GM18517 (cell line): Measurements from ENCODE around the gene EN1.

Source experiments
- ATAC-seq: cut with Tn5 transposase; IDR thresholded peaks from one replicate; pipeline ENCODE4 v1.9.1; 2021; ENCODE audit warnings: mild to moderate bottlenecking, moderate library complexity; ENCODE audit not compliant: unreplicated experiment

EN1 gene

DNA sequence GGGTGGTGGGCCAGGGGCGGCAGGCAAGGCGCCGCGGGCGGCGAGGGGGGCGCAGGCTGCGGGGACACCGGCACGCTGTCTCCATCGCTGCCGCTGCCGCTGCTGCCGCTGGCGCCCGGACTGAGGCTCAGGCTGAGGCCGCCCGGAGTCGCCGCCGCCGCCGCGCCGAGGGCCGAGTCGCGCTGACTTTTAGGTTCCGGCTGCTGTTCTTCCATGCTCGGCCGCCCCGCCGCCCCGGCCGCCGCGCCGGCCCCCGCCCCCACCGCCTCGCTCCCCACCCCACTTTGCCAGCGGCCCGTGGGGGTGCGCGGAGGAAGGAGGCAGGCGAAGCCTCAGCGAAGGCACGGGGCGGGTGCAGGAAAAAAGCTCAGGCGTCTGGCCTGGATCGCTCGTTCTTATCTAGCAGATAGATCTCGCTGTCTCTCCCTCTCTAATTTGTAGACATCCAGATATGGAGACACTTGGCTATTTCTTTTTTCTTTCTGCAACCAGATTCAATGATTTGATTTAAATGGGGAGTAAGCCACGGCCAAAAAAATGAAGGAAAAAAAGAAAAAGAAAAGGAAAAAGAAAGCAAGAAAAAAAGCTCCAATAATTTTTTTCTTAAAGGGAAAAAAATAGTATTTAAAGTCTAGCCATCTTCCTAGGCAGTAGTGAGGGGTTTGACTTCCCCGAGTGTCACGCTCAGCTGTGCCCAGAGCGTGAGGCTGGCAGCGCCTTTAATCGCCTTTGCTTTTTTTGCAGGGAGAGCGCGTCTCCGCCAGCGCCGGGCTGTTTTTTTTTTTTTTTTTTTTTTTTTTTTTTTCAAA lies at the start of gene EN1:
EN1 (minus strand) TSS at position 696 of the 809 bp plus-strand sequence; CDS start at position 215, 481 bp downstream.
- ATAC-seq = no peak

GRCh38 chr2:118893100-118893499 lies 45.7 kb upstream of the EN1 start:
- ATAC-seq = no peak

DNA sequence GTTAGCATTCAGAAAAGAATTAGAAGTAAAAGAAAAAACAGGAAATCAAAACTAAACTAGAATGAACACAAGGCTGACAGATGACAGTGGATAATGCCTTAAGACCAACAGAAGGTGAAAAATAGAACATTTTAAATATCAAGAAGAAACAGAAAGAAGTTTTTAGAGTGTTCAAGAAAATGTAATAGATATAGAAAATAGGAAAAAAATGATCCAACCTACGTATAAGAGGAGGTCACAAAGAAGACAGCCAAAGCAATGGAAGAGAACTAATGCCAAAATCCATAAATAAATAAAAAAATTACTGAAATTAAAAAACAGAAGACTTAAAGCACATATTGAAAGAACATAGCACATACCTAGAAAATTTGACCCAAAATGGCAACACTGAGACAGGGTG lies 42.5 kb upstream of the EN1 start:
- ATAC-seq = no peak

GRCh38 chr2:118883792-118884191 lies 36.3 kb upstream of the EN1 start:
- ATAC-seq = no peak

GRCh38 chr2:118882693-118883336 lies 35.4 kb upstream of the EN1 start:
- peak; percentile 84 for ATAC-seq

DNA sequence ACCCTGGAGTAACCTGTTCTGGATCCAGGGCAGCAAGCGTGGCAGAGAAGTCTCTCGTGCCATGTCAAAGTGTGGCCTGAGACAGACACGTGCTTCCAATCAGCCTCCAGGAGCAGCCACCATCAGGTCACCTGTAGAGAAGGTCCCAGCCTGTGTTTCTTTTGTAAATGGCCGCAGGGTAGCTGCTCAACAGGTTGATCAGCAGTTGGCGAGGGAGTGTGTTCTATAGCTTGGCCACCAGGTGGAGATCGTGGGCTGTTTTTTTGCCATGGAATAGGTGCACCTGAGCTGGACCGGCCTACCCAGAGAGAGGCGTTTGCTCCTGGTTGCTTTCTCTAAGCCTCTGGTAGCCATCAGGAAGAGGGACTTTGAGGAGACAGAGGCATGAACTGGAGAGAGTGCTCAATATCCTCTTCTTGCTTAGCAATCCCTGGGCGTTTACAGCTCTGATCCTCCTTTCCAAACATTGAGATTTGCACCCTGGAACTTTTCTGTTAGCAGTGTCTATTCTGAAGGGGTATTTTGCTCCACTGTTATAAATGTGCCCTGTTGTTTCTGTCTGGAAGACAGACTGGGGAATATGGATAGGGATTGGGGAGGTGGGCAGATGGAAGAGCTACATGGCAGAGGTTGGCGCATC lies 34.2 kb upstream of the EN1 start:
- ATAC-seq = peak; percentile 80

DNA sequence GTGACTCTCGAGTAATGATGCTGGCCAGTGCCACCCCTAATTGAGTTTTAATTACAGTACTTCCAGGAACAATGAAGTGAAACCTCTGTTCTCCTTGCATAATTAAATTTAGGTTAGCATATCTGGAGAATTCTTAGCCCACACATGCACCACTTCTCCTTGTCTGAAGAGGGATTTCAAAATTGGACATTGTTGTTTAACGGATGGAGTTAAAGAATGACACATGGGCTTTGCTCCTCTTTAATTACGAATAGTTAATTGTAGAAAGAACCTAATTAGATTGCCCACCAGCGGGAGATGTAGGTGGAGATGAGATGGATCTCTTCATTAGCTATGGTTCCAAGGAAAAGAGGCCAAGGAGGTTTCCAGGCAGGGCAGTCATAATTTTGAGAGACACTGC lies 33.1 kb upstream of the EN1 start:
- no peak for ATAC-seq

GRCh38 chr2:118878531-118879149 lies 31.2 kb upstream of the EN1 start:
- ATAC-seq = no peak

GRCh38 chr2:118875318-118875717 lies 27.9 kb upstream of the EN1 start:
- ATAC-seq = no peak

- no peak for ATAC-seq
These were observed 26.9 kb upstream of the EN1 start for GRCh38 chr2:118874324-118874723.

DNA sequence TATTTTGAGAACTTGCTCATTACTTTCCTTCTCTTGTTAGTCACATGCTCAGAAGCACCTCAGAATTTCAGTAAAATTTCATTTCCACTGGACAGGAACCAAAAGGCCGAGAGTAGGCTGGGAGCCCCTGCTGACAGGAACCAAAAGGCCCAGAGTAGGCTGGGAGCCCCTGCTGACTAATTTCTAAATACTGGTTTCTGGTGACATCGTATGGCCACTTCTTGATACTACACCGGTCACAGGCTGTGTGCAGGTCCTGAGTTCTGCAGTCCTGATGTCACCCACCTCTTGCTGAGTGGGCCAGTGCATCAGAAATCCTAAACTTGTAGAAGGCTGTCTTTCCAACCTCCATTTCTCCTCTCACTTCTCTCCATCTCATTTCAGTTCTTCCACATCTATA lies 17.7 kb upstream of the EN1 start:
- peak; percentile 97 for ATAC-seq

DNA sequence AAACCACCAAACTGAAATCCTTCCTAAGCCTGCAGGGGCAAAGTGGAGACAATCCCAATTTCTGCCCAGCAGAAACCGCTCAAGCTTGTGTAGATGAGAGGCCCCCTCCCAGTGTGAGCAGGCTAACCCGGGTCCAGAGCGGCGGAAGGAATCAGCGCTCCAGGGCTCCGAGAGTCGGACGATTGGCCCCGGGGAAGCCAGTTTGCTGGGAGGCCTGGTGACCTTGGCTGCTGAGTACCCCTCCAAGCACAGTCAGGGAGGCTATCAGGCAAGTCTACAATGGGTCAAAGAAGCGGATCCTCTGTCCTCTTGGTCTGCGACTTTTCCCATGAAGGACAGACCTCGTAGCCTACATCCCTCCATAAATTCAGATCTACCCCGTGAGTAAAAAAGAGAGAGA lies 16.8 kb upstream of the EN1 start:
- no peak for ATAC-seq

DNA sequence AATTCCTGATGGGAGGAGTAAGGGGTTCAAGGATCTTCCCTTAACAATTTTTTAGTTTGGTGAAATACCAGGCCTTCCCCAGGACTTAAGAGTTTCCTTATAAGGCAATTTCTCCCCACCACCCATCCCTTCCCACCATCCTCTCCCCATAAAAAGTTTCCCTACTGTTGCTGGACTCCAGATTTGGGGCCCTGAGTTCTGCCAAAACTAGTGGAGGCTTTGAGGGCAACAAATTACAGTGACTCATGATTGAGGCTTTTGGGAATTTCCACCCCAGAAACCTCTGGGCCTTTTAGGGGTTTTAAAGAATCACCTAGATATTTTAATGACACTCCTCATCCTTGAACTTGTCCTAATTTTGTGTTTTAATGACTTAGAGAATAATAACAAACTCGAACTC lies 14.3 kb upstream of the EN1 start:
- no peak for ATAC-seq

DNA sequence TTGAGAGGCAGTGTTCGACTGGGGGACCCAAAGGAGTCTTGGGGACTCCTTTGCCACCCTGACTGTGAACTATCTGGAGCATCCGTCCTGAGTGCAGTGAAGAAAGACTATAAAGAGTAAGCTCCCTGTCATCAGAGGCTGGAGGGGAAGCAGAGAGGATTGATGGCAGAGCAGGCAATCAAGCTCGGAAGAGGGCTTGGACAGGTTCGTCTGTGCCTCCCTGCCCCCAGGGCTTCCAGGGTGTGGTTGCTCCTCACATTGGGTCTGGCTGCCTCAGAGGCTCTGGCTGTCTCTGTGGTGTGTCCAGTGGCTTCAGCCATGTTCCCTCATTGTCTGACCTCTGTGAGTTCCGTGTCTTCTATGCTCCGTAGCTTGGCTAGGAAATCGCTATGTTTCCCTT lies 13.8 kb upstream of the EN1 start:
- ATAC-seq = no peak

- no peak for ATAC-seq
These were observed 13.1 kb upstream of the EN1 start for GRCh38 chr2:118860506-118860905.

GRCh38 chr2:118859157-118859770 lies 11.8 kb upstream of the EN1 start:
- no peak for ATAC-seq

GRCh38 chr2:118858485-118859156 lies 11.2 kb upstream of the EN1 start:
- no peak for ATAC-seq

DNA sequence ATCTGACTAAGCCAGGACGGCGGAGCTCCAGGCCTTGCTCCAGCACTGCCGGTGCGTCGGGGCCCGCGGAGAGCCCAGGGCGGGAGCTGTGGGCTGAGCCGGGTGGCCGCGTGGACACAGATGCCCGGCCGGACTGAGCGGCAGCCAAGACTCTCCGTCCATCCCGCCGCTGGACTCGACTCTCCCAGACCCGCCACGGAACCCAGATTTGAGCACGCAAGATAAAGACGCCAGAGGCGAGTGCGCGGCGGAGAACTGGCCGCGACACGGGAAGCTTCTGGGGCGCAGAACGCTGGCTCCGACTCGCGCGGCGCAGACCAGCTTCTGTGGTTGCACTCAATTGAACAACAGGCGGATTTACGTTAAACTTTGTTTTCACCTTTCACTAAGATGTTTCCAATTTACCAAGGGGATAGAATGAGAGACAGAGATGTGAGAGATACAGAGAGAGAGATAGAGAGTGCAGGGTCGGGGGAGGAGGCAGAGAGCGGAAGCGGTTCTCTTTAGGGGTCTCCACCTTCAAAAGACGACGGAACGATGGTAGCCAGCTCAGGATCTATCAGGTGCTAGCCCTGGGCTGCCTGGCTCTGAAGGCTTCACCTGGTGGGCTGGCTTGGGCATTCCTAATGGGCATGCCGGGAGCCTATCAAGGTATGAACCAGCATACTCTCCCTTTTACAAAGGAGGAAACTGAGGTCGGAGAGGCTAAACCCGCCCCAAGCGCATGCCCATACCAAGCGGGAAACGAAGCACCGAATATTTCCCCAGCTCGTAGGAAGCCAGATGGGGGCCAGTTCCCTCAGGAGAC lies 10.4 kb upstream of the EN1 start:
- ATAC-seq = no peak

GRCh38 chr2:118856978-118857676 lies 9.7 kb upstream of the EN1 start:
- ATAC-seq = no peak
